CD14-positive monocyte (primary cell): ENCODE data around the gene NPAS3. TPM values are rescaled to one million over a fixed set of nuclear protein-coding genes. Genes with fewer than 3 reads are reported as not detected.

Experiments used
- DNase-seq, 3 donors: peaks; one replicate each; pipeline ENCODE4 v3.0.0-alpha.2; 2011 to 2022
- H2AFZ ChIP-seq: 2 replicates; pipeline ENCODE4 v1.6.0; 2012; ENCODE audit warnings: mild to moderate bottlenecking, low read depth, low read length, inconsistent platforms; ENCODE audit not compliant: insufficient read depth, poor library complexity, severe bottlenecking
- H3K27ac ChIP-seq, 2 donors: 1 replicate in 1 of 2; 2 replicates in 1 of 2; pipeline ENCODE4 v1.5.1; 2012 to 2013; ENCODE audit warnings: low read length in 2 of 2, control low read depth in 1 of 2, inconsistent platforms in 1 of 2, low read depth in 1 of 2, mild to moderate bottlenecking in 1 of 2
- H3K27me3 ChIP-seq, 2 donors: one replicate each; pipeline versions ENCODE4 v1.6.0 to v1.6.1; 2011 to 2013; ENCODE audit warnings: low read length in 2 of 2; ENCODE audit not compliant: control insufficient read depth in 2 of 2, insufficient read depth in 2 of 2
- H3K36me3 ChIP-seq, 2 donors: replicated peaks in 1 of 2; 1 replicate in 1 of 2; 2 replicates in 1 of 2; pipeline versions ENCODE4 v1.5.1 to v1.6.1; 2012 to 2013; ENCODE audit warnings: low read length in 2 of 2, control low read depth in 1 of 2, inconsistent platforms in 1 of 2, mild to moderate bottlenecking in 1 of 2; ENCODE audit not compliant: insufficient read depth in 2 of 2, control insufficient read depth in 1 of 2
- H3K4me1 ChIP-seq, 2 donors: 1 replicate in 1 of 2; 2 replicates in 1 of 2; pipeline versions ENCODE4 v1.5.1 to v1.6.1; 2012 to 2013; ENCODE audit warnings: low read length in 2 of 2, control low read depth in 1 of 2, inconsistent platforms in 1 of 2, mild to moderate bottlenecking in 1 of 2, moderate library complexity in 1 of 2; ENCODE audit not compliant: insufficient read depth in 2 of 2, control insufficient read depth in 1 of 2
- H3K4me2 ChIP-seq: replicated peaks from 2 replicates; pipeline ENCODE3; 2012; ENCODE audit warnings: low read length, moderate library complexity, mild to moderate bottlenecking; ENCODE audit not compliant: poor library complexity, severe bottlenecking; ENCODE audit errors: extremely low read depth
- H3K4me3 ChIP-seq, 3 experiments: fragments of 200-600 bp in 1 of 3; sonication (generic) in 1 of 3; replicated peaks in 1 of 3; 1 replicate in 2 of 3; 2 replicates in 1 of 3; pipeline ENCODE4 v1.5.1; 2011 to 2013; ENCODE audit warnings: low read length in 3 of 3, mild to moderate bottlenecking in 3 of 3, control low read depth in 2 of 3, low read depth in 2 of 3, inconsistent platforms in 1 of 3, moderate library complexity in 1 of 3
- H3K79me2 ChIP-seq: 2 replicates; pipeline ENCODE4 v1.6.0; 2012; ENCODE audit warnings: mild to moderate bottlenecking, control low read depth, inconsistent platforms, low read length, moderate library complexity; ENCODE audit not compliant: insufficient read depth
- H3K9ac ChIP-seq: 2 replicates; pipeline ENCODE4 v1.6.0; 2017; ENCODE audit warnings: low read length, mild to moderate bottlenecking; ENCODE audit not compliant: insufficient read depth, poor library complexity, severe bottlenecking
- H3K9me3 ChIP-seq, 2 donors: replicated peaks in 1 of 2; 1 replicate in 1 of 2; 2 replicates in 1 of 2; pipeline versions ENCODE4 v1.5.1 to v1.6.1; 2012 to 2013; ENCODE audit warnings: low read length in 2 of 2, control low read depth in 1 of 2; ENCODE audit not compliant: control insufficient read depth in 1 of 2, insufficient read depth in 1 of 2
- H4K20me1 ChIP-seq: 2 replicates; pipeline ENCODE4 v1.6.0; 2012; ENCODE audit warnings: mild to moderate bottlenecking, low read length, control low read depth, moderate library complexity; ENCODE audit not compliant: insufficient read depth
- H3K27ac Mint-ChIP-seq, 7 donors: one replicate each; pipeline ENCODE4 v1.8.0; 2020; ENCODE audit warnings: mild to moderate bottlenecking in 7 of 7, mixed read lengths in 7 of 7, moderate library complexity in 6 of 7, inconsistent platforms in 2 of 7
- H3K27me3 Mint-ChIP-seq, 3 donors: one replicate each; pipeline ENCODE4 v1.8.0; 2021 to 2022; ENCODE audit warnings: low read depth in 3 of 3, mild to moderate bottlenecking in 3 of 3, mixed read lengths in 3 of 3, moderate library complexity in 3 of 3, inconsistent platforms in 1 of 3
- H3K36me3 Mint-ChIP-seq, 2 donors: one replicate each; pipeline ENCODE4 v1.8.0; 2020; ENCODE audit warnings: mixed read lengths in 2 of 2, inconsistent platforms in 1 of 2, mild to moderate bottlenecking in 1 of 2
- H3K4me1 Mint-ChIP-seq: one replicate; pipeline ENCODE4 v1.8.0; 2020; ENCODE audit warnings: mild to moderate bottlenecking, mixed read lengths
- H3K4me3 Mint-ChIP-seq, 2 donors: one replicate each; pipeline ENCODE4 v1.8.0; 2020; ENCODE audit warnings: mild to moderate bottlenecking in 2 of 2, mixed read lengths in 2 of 2, moderate library complexity in 1 of 2
- H3K9me3 Mint-ChIP-seq, 7 donors: one replicate each; pipeline ENCODE4 v1.8.0; 2020 to 2022; ENCODE audit warnings: mixed read lengths in 7 of 7, mild to moderate bottlenecking in 6 of 7, moderate library complexity in 6 of 7, inconsistent platforms in 2 of 7
- WGBS: methylation state at CpG from one replicate; pipeline ENCODE4 v1.1.5; 2013; ENCODE audit warnings: missing lambda C conversion rate; ENCODE audit not compliant: insufficient coverage; 5-methylcytosine and 5-hydroxymethylcytosine counted together
- intact Hi-C, 2 donors: fragments of 100-400 bp; cut with micrococcal nuclease; formaldehyde crosslinking; loops; one replicate each; pipeline versions ENCODE4 v1.15.0 to v1.15.1; 2023
- polyA plus RNA-seq, 3 donors: library from polyadenylated mRNA; depleted of rRNA in 1 of 3; unstranded in 2 of 3; stranded (reverse) in 1 of 3; fragments of 300-500 nt in 2 of 3; fragments of >200 nt in 1 of 3; fragmentation: Illumina TruSeq in 2 of 3; gene quantifications; 1 replicate in 2 of 3; 2 replicates in 1 of 3; pipeline ENCODE4 v1.2.3, GENCODE V29; 2012 to 2021
- TF ChIP-seq, protein P1 (sequence below): fragments of 200-600 bp; IDR thresholded peaks from one replicate; pipeline ENCODE4 v1.8.0; 2022; ENCODE audit warnings: antibody characterized with exemption, mild to moderate bottlenecking

Gene NPAS3
- polyA plus RNA-seq, 3 donors, result not detected

- 2% methylated on average over 6 of the region's 19 CpGs for WGBS
- Histone ChIP-seq H3K79me2 (no peaks in the 10 kb centered on the region), H3K4me2 (no peak overlapping the region), H3K36me3 (no peaks in the 10 kb centered on the region), H4K20me1 (no peaks in the 10 kb centered on the region), H3K9me3 (peaks cover 0 to 25% of the 10 kb centered on the region in 2 donors), H2AFZ (no peak overlapping the region), H3K9ac (no peak overlapping the region), H3K4me1 (peaks cover 0 to 6% of the 10 kb centered on the region in 2 donors), H3K4me3 (no peak overlapping the region), H3K27ac (no peak overlapping the region), H3K27me3 (peaks cover 64 to 80% of the 10 kb centered on the region in 2 donors)
- Mint-ChIP-seq H3K36me3 (peaks cover 3 to 4% of the 10 kb centered on the region in 2 donors), H3K9me3 (peaks cover 0 to 20% (median 10%) of the 10 kb centered on the region in 7 donors), H3K27me3 (peaks cover 66 to 79% (median 76%) of the 10 kb centered on the region in 3 donors), H3K4me1 (peaks cover 12% of the 10 kb centered on the region), H3K27ac (peak overlapping the region in 1 of 7 donors; percentile 14), H3K4me3 (peak overlapping the region in 1 of 2 donors; percentile 81)
- DNase-seq, result no peak
- TF ChIP-seq, protein P1, sequence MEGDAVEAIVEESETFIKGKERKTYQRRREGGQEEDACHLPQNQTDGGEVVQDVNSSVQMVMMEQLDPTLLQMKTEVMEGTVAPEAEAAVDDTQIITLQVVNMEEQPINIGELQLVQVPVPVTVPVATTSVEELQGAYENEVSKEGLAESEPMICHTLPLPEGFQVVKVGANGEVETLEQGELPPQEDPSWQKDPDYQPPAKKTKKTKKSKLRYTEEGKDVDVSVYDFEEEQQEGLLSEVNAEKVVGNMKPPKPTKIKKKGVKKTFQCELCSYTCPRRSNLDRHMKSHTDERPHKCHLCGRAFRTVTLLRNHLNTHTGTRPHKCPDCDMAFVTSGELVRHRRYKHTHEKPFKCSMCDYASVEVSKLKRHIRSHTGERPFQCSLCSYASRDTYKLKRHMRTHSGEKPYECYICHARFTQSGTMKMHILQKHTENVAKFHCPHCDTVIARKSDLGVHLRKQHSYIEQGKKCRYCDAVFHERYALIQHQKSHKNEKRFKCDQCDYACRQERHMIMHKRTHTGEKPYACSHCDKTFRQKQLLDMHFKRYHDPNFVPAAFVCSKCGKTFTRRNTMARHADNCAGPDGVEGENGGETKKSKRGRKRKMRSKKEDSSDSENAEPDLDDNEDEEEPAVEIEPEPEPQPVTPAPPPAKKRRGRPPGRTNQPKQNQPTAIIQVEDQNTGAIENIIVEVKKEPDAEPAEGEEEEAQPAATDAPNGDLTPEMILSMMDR, result no peak
- intact Hi-C loops, result no loop called here
Observed at GRCh38 chr14:32933629-32934072, 5.0 kb upstream of the NPAS3 start.

DNA sequence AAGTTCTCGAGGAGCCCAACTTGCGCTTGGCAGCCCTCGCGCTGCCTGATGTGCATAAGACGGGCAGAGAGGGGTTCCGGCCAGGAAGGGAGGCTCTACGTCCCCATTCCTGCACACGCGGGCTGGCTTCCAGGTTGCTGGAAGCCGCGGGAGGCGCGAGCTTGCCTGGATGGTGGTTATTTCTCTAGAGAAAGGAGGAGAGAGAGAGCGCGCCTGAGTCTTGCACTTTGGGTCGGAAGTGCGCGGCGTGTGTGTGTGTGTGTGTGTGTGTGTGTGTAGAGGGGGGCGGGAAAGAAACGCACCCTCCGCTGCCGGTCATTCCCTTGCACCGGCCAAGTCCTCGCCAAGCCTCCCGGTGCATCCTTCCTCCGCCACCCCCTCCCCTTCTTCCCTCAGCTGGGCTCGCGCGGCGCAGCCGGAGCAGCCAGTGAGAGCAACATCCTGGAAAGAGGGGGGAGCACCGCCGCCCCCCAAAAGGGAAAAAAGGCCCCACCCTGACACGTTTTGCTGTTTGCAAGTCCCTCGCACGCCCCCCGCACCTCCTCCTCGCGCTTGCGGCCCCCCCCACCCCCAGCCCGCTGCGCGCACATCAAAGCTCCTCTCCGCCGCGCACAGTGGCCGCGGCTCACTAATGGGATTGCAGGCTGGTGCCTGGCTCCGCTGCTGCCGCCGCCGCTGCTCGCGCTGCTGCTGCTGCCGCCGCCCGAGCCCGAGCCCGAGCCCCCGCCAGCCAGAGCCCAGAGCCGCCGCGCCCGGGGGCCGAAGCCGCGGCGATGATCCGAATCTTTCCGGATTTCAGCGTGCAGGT is 4.4 kb upstream of the NPAS3 start:
- H3K79me2 ChIP-seq, result no peaks in the 10 kb centered on the region
- no peak overlapping the region for H3K27ac ChIP-seq
- peaks cover 66 to 82% (median 74%) of the 10 kb centered on the region in 3 donors for H3K27me3 Mint-ChIP-seq
- peaks cover 3 to 4% of the 10 kb centered on the region in 2 donors for H3K36me3 Mint-ChIP-seq
- H3K4me1 Mint-ChIP-seq, result peaks cover 12% of the 10 kb centered on the region
- no peak overlapping the region for H3K4me3 ChIP-seq
- no peak overlapping the region for H3K4me2 ChIP-seq
- H3K9me3 ChIP-seq, result peaks cover 0 to 25% of the 10 kb centered on the region in 2 donors
- peaks cover 64 to 80% of the 10 kb centered on the region in 2 donors for H3K27me3 ChIP-seq
- intact Hi-C loops, result no loop called here
- H3K4me1 ChIP-seq, result peaks cover 0 to 6% of the 10 kb centered on the region in 2 donors
- no peak for DNase-seq
- H3K36me3 ChIP-seq, result no peaks in the 10 kb centered on the region
- H3K9me3 Mint-ChIP-seq, result peaks cover 0 to 18% (median 10%) of the 10 kb centered on the region in 7 donors
- H3K9ac ChIP-seq, result no peak overlapping the region
- no peak overlapping the region for H3K27ac Mint-ChIP-seq
- no peak overlapping the region for H2AFZ ChIP-seq
- WGBS, result under 1% methylated on average over 51 of the region's 72 CpGs
- TF ChIP-seq, protein P1, result no peak
- peak overlapping the region in 1 of 2 donors; percentile 81 for H3K4me3 Mint-ChIP-seq
- no peaks in the 10 kb centered on the region for H4K20me1 ChIP-seq
